Esophagus mucosa (tissue), 1 donor: ENCODE data around the gene HERC2. TPM values are rescaled to one million over a fixed set of nuclear protein-coding genes. Genes with fewer than 3 reads are reported as not detected.
"Not testable (repeated sequence)": the region's sequence is repeated elsewhere in the genome, so short reads cannot be mapped to it uniquely, and the experiment has no call there.

Source experiments
- ATAC-seq: fragments of 200-7000 bp; cut with Tn5 transposase; one replicate; pipeline ENCODE4 v1.9.1; 2020
- total RNA-seq: library from RNA; stranded (reverse); gene quantifications from one replicate; pipeline ENCODE4 v1.2.4, GENCODE V29; 2023
- donor health status: DM: yes; HTN: yes; CAD: no.

HERC2 gene
- total RNA-seq, 1 donor from 2014 or later, result 34.1 TPM

DNA sequence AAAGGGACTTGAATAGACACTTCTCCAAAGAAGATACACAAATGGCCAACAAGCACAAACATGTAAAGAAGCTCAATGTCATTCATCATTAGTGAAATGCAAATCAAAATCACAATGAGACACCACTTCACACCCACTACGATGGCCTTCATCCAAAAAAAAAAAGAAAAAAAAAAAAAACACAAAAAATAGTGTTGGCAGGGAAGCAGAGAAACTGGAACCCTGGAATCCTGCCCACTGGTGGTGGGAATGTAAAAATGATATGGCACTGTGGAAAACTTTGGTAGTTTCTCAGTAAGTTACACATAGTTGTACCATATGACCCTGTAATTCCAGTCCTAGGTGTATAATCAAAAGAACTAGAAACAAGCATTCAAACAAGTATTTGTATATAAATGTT is 94.7 kb downstream of the HERC2 start:
- ATAC-seq, result not testable (repeated sequence)

DNA sequence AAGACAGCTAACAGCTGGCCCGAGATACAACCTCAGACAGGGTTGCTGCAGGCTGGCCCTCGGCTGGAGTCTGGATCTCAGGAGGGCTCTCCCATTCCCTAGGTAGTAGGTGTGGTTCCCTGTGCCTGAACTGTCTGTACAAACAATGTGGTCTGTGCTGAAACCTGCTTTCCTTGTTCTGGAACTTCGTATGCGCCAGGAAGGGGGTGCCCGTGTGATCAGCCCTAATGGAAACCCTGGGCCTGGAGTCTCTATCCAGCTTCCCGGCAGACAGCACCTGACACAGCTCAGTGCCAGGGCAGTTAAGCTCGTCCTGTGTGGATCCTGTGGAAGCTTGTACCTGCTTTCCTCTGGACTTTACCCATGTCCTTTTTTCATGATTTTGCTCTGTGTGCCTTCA is 99.4 kb downstream of the HERC2 start:
- ATAC-seq, result peak; percentile 74

GRCh38 chr15:28221696-28222095 is 100.3 kb downstream of the HERC2 start:
- ATAC-seq, result not testable (repeated sequence)

GRCh38 chr15:28219116-28219515 is 102.9 kb downstream of the HERC2 start:
- peak; percentile 23 for ATAC-seq

DNA sequence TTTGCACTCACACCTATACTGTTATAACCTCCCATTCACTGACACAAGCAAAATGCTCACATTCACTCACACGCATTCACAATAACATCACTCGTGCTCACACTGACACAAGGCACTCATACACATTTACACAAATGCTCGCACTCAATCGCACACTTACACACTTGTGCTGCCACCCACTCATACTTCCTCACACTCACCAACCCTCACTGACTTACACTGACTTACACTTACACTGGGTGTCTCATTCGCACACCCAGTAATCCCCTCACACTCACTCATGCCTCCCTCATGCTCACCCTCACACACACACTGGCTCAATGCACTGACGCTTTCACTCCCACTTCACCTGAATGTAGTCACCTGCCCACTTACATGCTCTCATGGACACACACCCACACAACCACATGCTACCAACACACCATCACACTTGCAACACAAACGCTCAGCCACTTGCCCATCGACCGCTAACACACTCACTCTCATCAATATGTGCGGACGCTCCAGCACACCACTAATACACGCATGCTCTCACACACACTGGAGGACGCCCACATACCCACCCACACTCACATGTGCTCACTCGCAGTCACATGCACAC is 104.9 kb downstream of the HERC2 start:
- not testable (repeated sequence) for ATAC-seq

GRCh38 chr15:28215521-28215920 is 106.5 kb downstream of the HERC2 start:
- ATAC-seq, result not testable (repeated sequence)

- ATAC-seq, result not testable (repeated sequence)
These were observed 107.8 kb downstream of the HERC2 start for GRCh38 chr15:28214006-28214790.

GRCh38 chr15:28213393-28213792 is 108.6 kb downstream of the HERC2 start:
- ATAC-seq, result not testable (repeated sequence)

- ATAC-seq, result no peak
These were observed 113.4 kb downstream of the HERC2 start for GRCh38 chr15:28208583-28208982.

DNA sequence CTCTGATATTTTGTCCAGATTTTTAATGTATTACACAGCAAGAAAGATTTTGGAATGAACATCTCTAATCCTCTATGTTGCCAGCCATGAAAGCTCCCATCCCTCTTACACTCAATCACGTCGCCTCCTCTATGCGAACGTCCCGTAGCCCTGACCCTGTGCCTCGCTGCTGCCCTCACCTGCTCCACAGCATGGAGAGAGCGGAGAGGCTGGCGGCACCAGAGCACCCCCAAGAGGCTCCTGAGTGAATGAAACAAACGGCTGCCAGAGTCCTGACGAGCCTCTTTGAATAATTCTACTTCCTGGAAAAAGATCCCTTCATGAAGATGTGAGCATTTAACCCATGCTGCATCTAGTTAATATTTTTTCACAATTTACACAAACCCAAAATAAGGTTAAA is 116.3 kb downstream of the HERC2 start:
- ATAC-seq, result not testable (repeated sequence)

DNA sequence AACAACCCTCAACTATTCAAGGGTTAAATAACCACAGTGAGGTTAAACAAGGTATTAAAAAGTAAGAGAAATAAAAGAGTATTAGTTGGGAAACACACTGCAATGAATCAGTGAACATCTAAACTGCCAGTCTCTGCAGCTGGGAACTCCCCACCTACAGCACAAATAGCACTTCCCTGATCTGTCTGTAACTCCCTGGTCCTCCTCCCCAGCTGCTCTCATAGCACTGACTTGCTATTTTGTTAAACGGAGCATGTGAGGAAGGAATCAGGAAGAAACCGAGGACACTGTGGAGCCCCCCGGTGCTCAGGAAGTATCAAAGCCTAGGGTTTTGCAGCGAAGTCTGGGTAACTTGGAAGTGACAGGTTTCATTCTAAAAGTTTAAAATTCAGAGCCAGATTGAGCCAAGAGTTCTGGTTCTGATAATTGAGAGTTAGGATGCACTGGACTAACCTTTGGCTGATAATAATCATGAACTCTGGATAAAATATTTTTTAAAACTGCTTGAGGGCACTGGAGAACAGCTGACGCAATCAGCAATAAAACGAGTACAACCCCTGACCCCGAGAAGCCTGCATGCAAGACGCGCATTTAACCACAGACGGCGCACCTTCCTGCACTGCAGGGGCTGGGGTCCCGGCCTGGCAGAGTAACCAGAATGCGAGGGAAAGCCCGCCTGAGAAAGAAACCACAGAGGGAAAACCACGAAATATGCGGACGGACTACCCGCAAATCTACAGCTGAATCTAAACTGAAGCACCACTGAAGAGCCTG is 118.7 kb downstream of the HERC2 start:
- ATAC-seq, result not testable (repeated sequence)

DNA sequence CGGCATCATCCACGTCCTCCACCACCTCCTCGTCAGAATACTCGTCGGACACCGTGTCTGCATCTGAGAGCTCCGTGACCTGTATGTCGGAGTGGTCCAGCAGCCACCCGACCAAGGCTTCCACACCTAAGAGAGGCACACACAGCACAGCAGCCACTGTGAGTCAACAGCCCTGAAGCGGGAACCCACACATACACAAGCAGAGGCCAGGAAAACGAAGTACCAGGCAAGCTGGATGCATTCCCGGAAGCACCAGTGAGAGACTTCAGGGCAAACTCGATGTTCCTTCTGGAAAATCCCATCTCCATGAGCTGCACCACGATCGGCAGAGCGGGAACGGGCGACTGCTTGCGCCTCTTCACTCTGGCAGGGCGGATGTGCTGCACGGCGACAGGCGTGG is 119.9 kb downstream of the HERC2 start:
- not testable (repeated sequence) for ATAC-seq

- not testable (repeated sequence) for ATAC-seq
These were observed 123.8 kb downstream of the HERC2 start for GRCh38 chr15:28198215-28198614.

DNA sequence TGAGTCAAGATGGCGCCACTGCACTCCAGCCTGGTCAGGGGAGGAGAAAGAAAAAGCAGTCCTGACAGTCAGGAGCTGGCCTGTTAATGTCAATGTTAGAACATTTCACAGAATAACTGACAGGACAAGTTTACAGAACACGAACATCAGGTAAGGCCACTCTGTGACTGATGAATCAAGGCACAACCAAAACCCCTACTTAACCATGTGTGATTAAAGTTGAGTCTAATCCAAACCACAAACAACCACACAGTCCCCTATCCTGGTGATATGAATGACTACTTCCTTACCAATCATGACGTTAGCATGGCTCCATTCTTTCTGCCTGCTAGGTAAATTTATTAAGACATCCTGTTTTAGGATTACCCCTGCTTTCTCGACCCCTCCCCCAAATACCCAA is 124.3 kb downstream of the HERC2 start:
- ATAC-seq, result peak; percentile 95

DNA sequence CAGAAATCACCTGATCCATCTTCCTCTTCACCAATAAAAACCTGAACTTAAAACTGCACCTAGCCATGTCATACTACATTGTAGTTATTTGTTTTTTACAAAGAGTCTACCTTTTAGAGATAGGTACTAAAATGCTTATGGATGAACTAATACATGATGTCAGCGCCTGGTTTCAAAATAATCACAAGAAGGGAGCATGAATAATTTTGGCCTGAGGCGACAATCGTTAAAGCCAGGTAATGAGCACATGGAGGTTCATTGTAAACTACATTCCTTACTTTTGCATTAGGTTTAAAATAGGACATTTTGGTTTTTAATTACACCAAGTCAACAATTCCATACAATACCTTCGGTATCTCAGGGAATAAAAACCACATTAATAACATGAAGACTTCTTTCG is 125.4 kb downstream of the HERC2 start:
- not testable (repeated sequence) for ATAC-seq

DNA sequence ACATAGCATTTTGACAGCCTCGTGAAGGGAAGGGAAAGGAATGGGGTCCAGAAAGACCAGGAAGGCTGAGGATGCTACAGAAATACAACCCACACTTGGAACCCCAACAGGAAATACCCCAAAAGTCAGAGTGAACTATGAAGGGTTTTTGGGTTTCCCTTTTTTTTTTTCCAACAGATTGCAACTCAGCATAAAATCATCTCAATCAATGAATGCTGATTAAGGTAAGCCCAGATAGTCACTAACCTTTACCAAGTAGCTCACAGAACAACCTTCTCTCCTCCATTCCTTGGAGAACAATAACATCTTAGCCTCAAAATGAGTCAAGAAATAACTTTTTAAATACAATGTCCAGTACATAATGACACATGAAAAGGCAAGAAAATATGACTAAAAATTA is 129.2 kb downstream of the HERC2 start:
- ATAC-seq, result no peak

GRCh38 chr15:28191832-28192231 is 130.1 kb downstream of the HERC2 start:
- no peak for ATAC-seq

DNA sequence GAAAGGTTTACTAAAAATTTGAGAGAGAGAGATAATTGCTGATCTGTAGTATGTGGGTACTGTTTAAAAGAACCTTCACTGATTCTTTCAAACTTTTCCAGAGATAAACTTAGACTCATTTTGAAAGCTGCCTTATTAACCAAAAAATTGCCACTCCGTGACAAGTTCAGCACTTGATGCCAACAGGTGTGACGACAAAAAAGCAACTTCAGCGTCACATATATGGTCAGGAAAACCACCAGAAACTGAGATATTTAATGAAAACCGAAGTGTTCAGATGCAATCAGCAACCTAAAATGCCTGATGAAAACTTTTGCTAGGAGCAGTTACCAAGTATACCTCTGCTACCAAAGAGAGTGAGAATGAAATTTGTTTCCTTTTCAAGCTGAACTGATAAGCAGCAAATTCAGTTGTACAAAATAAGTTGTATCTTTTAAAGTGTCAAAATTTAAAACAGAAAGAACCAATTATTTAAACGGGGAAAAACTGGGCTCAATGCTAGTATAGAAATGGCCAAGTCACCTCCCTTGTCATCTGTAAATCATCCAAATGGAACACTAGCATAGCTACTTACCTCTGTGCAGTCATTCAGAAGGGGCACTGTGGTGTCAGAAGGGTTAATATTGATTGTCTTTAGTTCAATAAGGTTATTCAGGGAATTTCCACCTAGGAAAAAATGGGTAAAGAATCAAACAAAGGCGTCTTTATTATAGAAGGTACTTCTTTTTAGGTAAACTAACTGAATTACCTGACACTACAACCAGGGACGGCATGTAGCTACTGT is 131.4 kb downstream of the HERC2 start:
- ATAC-seq, result no peak

- ATAC-seq, result no peak
These were observed 136.7 kb downstream of the HERC2 start for GRCh38 chr15:28185148-28185895.

- no peak for ATAC-seq
These were observed 137.8 kb downstream of the HERC2 start for GRCh38 chr15:28184166-28184565.

GRCh38 chr15:28182731-28183130 is 139.2 kb downstream of the HERC2 start:
- no peak for ATAC-seq

DNA sequence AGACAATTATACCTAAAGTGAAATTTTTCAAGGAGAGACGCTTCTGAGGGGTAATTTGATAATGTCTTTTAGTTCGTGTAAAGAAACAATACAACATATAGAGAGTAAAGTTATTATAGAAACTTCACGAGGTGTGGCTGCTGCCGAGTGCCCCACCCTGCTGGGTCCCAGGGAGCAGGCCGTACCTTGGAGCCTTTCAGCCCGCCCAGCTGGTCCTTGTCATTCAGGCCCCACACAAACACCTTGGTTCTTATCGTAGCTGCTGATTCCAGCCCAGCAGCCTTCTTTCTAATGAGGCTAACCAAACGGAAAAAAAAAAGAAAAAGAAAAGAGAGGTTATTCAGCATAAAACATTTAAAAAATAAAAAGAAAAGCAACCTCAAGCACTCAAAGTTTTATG is 139.8 kb downstream of the HERC2 start:
- ATAC-seq, result no peak
